H9 (cell line): Measurements from ENCODE around the gene MKRN2. TPM values are rescaled to one million over a fixed set of nuclear protein-coding genes. Genes with fewer than 3 reads are reported as not detected.

Experiments used
- DNase-seq: peaks from one replicate; pipeline ENCODE4 v3.0.0-alpha.2; 2017
- H2AFZ ChIP-seq: one replicate; pipeline ENCODE4 v1.6.1; 2013; ENCODE audit warnings: mild to moderate bottlenecking, low read length, control low read depth, moderate library complexity
- H2AK5ac ChIP-seq: 2 replicates; pipeline ENCODE4 v1.6.1; 2013; ENCODE audit warnings: low read length, control low read depth, mixed read lengths; ENCODE audit not compliant: insufficient read length
- H2BK120ac ChIP-seq: one replicate; pipeline ENCODE4 v1.6.1; 2013; ENCODE audit warnings: low read depth, mild to moderate bottlenecking, low read length, control low read depth, inconsistent platforms; ENCODE audit not compliant: poor library complexity, severe bottlenecking
- H2BK12ac ChIP-seq: 2 replicates; pipeline ENCODE4 v1.6.1; 2013; ENCODE audit warnings: low read length, control low read depth, mixed read lengths, low read depth; ENCODE audit not compliant: insufficient read length
- H2BK15ac ChIP-seq: 2 replicates; pipeline ENCODE4 v1.6.1; 2013; ENCODE audit warnings: low read depth, low read length, control low read depth
- H2BK20ac ChIP-seq: one replicate; pipeline ENCODE4 v1.6.1; 2013; ENCODE audit warnings: low read depth, mild to moderate bottlenecking, low read length, control low read depth, inconsistent platforms; ENCODE audit not compliant: poor library complexity, severe bottlenecking
- H2BK5ac ChIP-seq: 2 replicates; pipeline ENCODE4 v1.6.1; 2013; ENCODE audit warnings: low read length, control low read depth, mixed read lengths; ENCODE audit not compliant: insufficient read length
- H3K14ac ChIP-seq: 2 replicates; pipeline ENCODE4 v1.6.1; 2013; ENCODE audit warnings: low read length, control low read depth; ENCODE audit not compliant: insufficient read depth
- H3K18ac ChIP-seq: 2 replicates; pipeline ENCODE4 v1.6.1; 2013; ENCODE audit warnings: low read depth, mild to moderate bottlenecking, mixed read lengths, low read length, control low read depth; ENCODE audit not compliant: insufficient read length
- H3K23ac ChIP-seq: 2 replicates; pipeline ENCODE4 v1.6.1; 2013; ENCODE audit warnings: low read length, control low read depth, mixed read lengths, low read depth; ENCODE audit not compliant: insufficient read length
- H3K23me2 ChIP-seq: 2 replicates; pipeline ENCODE4 v1.6.1; 2013; ENCODE audit warnings: low read depth, mild to moderate bottlenecking, mixed read lengths, low read length, control low read depth; ENCODE audit not compliant: insufficient read length, poor library complexity, severe bottlenecking
- H3K27ac ChIP-seq: 2 replicates; pipeline ENCODE4 v1.5.1; 2013; ENCODE audit warnings: low read length, control low read depth, mixed read lengths, low read depth; ENCODE audit not compliant: insufficient read length
- H3K27me3 ChIP-seq: 2 replicates; pipeline ENCODE4 v1.6.1; 2013; ENCODE audit warnings: low read length, control low read depth, inconsistent platforms; ENCODE audit not compliant: insufficient read depth
- H3K4ac ChIP-seq: 2 replicates; pipeline ENCODE4 v1.6.1; 2013; ENCODE audit warnings: low read depth, mild to moderate bottlenecking, control low read depth, inconsistent platforms, low read length, moderate library complexity
- H3K4me1 ChIP-seq: 2 replicates; pipeline ENCODE4 v1.6.1; 2013; ENCODE audit warnings: low read length, control low read depth, inconsistent platforms; ENCODE audit not compliant: insufficient read depth
- H3K4me2 ChIP-seq: 2 replicates; pipeline ENCODE4 v1.6.1; 2013; ENCODE audit warnings: low read length, control low read depth, mixed read lengths; ENCODE audit not compliant: insufficient read length, insufficient read depth
- H3K56ac ChIP-seq: 2 replicates; pipeline ENCODE4 v1.6.1; 2013; ENCODE audit warnings: low read depth, mild to moderate bottlenecking, mixed read lengths, low read length, control low read depth; ENCODE audit not compliant: insufficient read length
- H3K79me1 ChIP-seq: 2 replicates; pipeline ENCODE4 v1.6.1; 2013; ENCODE audit warnings: low read depth, mild to moderate bottlenecking, moderate library complexity, low read length, control low read depth, inconsistent platforms; ENCODE audit not compliant: insufficient read depth, poor library complexity, severe bottlenecking
- H3K79me2 ChIP-seq: 2 replicates; pipeline ENCODE4 v1.6.1; 2013; ENCODE audit warnings: low read length, control low read depth, inconsistent platforms; ENCODE audit not compliant: insufficient read depth
- H3K9ac ChIP-seq: 2 replicates; pipeline ENCODE4 v1.6.1; 2013; ENCODE audit warnings: low read length, control low read depth, mixed read lengths; ENCODE audit not compliant: insufficient read length; ENCODE audit errors: extremely low read depth
- H3K9me3 ChIP-seq: one replicate; pipeline ENCODE4 v1.6.1; 2013; ENCODE audit warnings: low read depth, low read length, inconsistent platforms; ENCODE audit not compliant: control insufficient read depth
- H3T11ph ChIP-seq: one replicate; pipeline ENCODE4 v1.6.1; 2013; ENCODE audit warnings: mild to moderate bottlenecking, low read length, control low read depth, inconsistent platforms
- H4K20me1 ChIP-seq: one replicate; pipeline ENCODE4 v1.6.1; 2013; ENCODE audit not compliant: control insufficient read depth, insufficient read length, insufficient read depth
- H4K5ac ChIP-seq: 2 replicates; pipeline ENCODE4 v1.6.1; 2013; ENCODE audit warnings: low read depth, mild to moderate bottlenecking, mixed read lengths, low read length, control low read depth; ENCODE audit not compliant: insufficient read length
- H4K8ac ChIP-seq: replicated peaks from 2 replicates; pipeline ENCODE4 v1.6.1; 2013; ENCODE audit warnings: low read length, control low read depth, mixed read lengths, low read depth; ENCODE audit not compliant: insufficient read length
- H4K91ac ChIP-seq: 2 replicates; pipeline ENCODE4 v1.6.1; 2013; ENCODE audit warnings: low read depth, mild to moderate bottlenecking, moderate library complexity, mixed read lengths, low read length, control low read depth; ENCODE audit not compliant: insufficient read length
- H3K27ac Mint-ChIP-seq, 3 experiments: 2 replicates in 2 of 3; 3 replicates in 1 of 3; pipeline ENCODE4 v1.8.0; 2020 to 2021; ENCODE audit warnings: mixed read lengths in 3 of 3, mild to moderate bottlenecking in 1 of 3, moderate library complexity in 1 of 3
- H3K27me3 Mint-ChIP-seq: 2 replicates; pipeline ENCODE4 v1.8.0; 2021; ENCODE audit warnings: low read depth, mild to moderate bottlenecking, moderate library complexity, mixed read lengths
- H3K36me3 Mint-ChIP-seq, 3 experiments: 2 replicates in 2 of 3; 3 replicates in 1 of 3; pipeline ENCODE4 v1.8.0; 2020 to 2021; ENCODE audit warnings: low read depth in 3 of 3, mixed read lengths in 3 of 3; ENCODE audit not compliant: insufficient read depth in 1 of 3
- H3K4me1 Mint-ChIP-seq, 2 experiments: 2 replicates each; pipeline ENCODE4 v1.8.0; 2020; ENCODE audit warnings: mixed read lengths in 2 of 2
- H3K4me3 Mint-ChIP-seq, 2 experiments: 2 replicates in 1 of 2; 3 replicates in 1 of 2; pipeline ENCODE4 v1.8.0; 2020 to 2021; ENCODE audit warnings: mild to moderate bottlenecking in 2 of 2, mixed read lengths in 2 of 2, moderate library complexity in 1 of 2
- H3K9me3 Mint-ChIP-seq, 2 experiments: 2 replicates in 1 of 2; 3 replicates in 1 of 2; pipeline ENCODE4 v1.8.0; 2020; ENCODE audit warnings: mild to moderate bottlenecking in 2 of 2, mixed read lengths in 2 of 2, moderate library complexity in 1 of 2
- CTCF ChIP-seq: fragments of 200-600 bp; sonication (generic); conservative IDR thresholded peaks from 3 replicates; pipeline ENCODE4 v1.8.0; 2021; ENCODE audit warnings: antibody characterized with exemption, mild to moderate bottlenecking
- total RNA-seq: library from RNA; stranded (reverse); gene quantifications from 2 replicates; pipeline ENCODE4 v1.2.1, GENCODE V29; 2021

The MKRN2 gene
- total RNA-seq, 1 experiment from 2014 or later: 18.1 TPM

DNA sequence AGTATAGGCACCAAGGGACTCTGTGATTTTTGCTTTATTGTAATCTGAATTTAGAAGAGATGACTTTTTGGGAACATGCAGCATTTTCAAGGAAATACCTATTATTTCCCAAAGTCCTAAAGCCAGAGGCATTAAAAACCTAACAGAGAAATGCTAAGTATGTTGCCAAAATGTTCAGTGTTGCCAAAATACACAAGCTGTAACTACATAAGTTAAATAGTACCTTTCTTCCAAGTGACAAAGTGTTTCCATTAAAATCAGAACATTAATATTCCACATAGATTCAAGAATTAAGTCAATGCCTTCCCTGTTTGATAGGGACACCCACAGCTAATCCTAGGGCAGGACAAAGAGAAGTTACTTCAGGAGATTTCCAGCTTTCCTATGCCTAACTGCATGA, 42.0 kb downstream of the MKRN2 start:
- no peak overlapping the region for H3K4me2 ChIP-seq
- no peak overlapping the region for H4K91ac ChIP-seq
- no peak overlapping the region for H2BK15ac ChIP-seq
- no peak overlapping the region for H2AFZ ChIP-seq
- H2BK5ac ChIP-seq: no peak overlapping the region
- no peaks in the 10 kb centered on the region for H3K9me3 ChIP-seq
- Mint-ChIP-seq H3K4me1 (0 out of 4 replicates have a peak, but pooled peaks cover 0 to 5% of the 10 kb centered on the region in 2 experiments), H3K9me3 (no peaks in the 10 kb centered on the region), H3K27me3 (no peaks in the 10 kb centered on the region; the same call in 1 of the 2 replicates), H3K36me3 (peaks cover 48 to 75% (median 73%) of the 10 kb centered on the region in 3 experiments; a peak in 6 of 7 replicates), H3K4me3 (no peak overlapping the region), H3K27ac (no peak overlapping the region)
- no peak overlapping the region for H3K4ac ChIP-seq
- H3K79me2 ChIP-seq: no peaks in the 10 kb centered on the region
- no peak for TF ChIP-seq CTCF
- H3T11ph ChIP-seq: no peak overlapping the region
- no peaks in the 10 kb centered on the region for H3K23me2 ChIP-seq
- H3K23ac ChIP-seq: no peak overlapping the region
- H4K8ac ChIP-seq: no peak overlapping the region
- H3K4me1 ChIP-seq: no peaks in the 10 kb centered on the region
- H3K14ac ChIP-seq: no peak overlapping the region
- no peak overlapping the region for H3K9ac ChIP-seq
- H2BK120ac ChIP-seq: no peak overlapping the region
- H3K18ac ChIP-seq: no peak overlapping the region
- no peaks in the 10 kb centered on the region for H4K20me1 ChIP-seq
- H3K27ac ChIP-seq: no peak overlapping the region
- H2BK12ac ChIP-seq: no peak overlapping the region
- H3K56ac ChIP-seq: no peak overlapping the region
- no peak overlapping the region for H2AK5ac ChIP-seq
- no peak overlapping the region for H4K5ac ChIP-seq
- no peaks in the 10 kb centered on the region for H3K79me1 ChIP-seq
- no peak overlapping the region for H2BK20ac ChIP-seq
- H3K27me3 ChIP-seq: no peaks in the 10 kb centered on the region
- DNase-seq: no peak
